Activated T-cell treated with anti-CD3 and anti-CD28 coated beads, Interleukin-2, amount 50 U/mL, for 48 hours (primary cell): ENCODE data around the gene CRYGB.

Experiments
- DNase-seq, 2 experiments: peaks; one replicate each; pipeline ENCODE4 v3.0.0-alpha.2; 2020

CRYGB gene

GRCh38 chr2:208146006-208146405, at the start of gene CRYGB:
Gene CRYGB (minus strand): TSS chr2:208146158. CDS start chr2:208146120, 38 bp downstream.
- no peak for DNase-seq

- no peak for DNase-seq
Observed at GRCh38 chr2:208195531-208195930, 49.6 kb upstream of the CRYGB start.

GRCh38 chr2:208192611-208193236, 46.8 kb upstream of the CRYGB start:
- DNase-seq = no peak

GRCh38 chr2:208189810-208190503, 44.0 kb upstream of the CRYGB start, which contains the start of gene C2orf80:
Gene C2orf80 (minus strand): TSS chr2:208190030. CDS start chr2:208186986, 3,044 bp downstream.
- DNase-seq = no peak

GRCh38 chr2:208189069-208189809, 43.3 kb upstream of the CRYGB start:
- DNase-seq = no peak

GRCh38 chr2:208186893-208187292, 40.9 kb upstream of the CRYGB start:
- no peak for DNase-seq

- no peak for DNase-seq
Observed at GRCh38 chr2:208186465-208186864, 40.5 kb upstream of the CRYGB start.

- no peak for DNase-seq
Observed at GRCh38 chr2:208183972-208184705, 38.2 kb upstream of the CRYGB start.

- DNase-seq = no peak
Observed at GRCh38 chr2:208183526-208183925, 37.6 kb upstream of the CRYGB start.

- no peak for DNase-seq
Observed at GRCh38 chr2:208182835-208183234, 36.9 kb upstream of the CRYGB start.

- no peak for DNase-seq
Observed at GRCh38 chr2:208179028-208179609, 33.2 kb upstream of the CRYGB start.

- DNase-seq = no peak
Observed at GRCh38 chr2:208175840-208176153, 29.8 kb upstream of the CRYGB start.

- peak; percentile 59 to 73 for DNase-seq
Observed at GRCh38 chr2:208175069-208175839, 29.3 kb upstream of the CRYGB start.

- DNase-seq = no peak
Observed at GRCh38 chr2:208174144-208174543, 28.2 kb upstream of the CRYGB start.

- DNase-seq = no peak
Observed at GRCh38 chr2:208172125-208172524, 26.2 kb upstream of the CRYGB start.

- no peak for DNase-seq
Observed at GRCh38 chr2:208164951-208165755, 19.2 kb upstream of the CRYGB start.

GRCh38 chr2:208163489-208163888, 17.5 kb upstream of the CRYGB start, which contains the start of gene CRYGA:
Gene CRYGA (minus strand): TSS chr2:208163589. CDS start chr2:208163556, 33 bp downstream.
- DNase-seq = no peak

- no peak for DNase-seq
Observed at GRCh38 chr2:208156439-208156838, 10.5 kb upstream of the CRYGB start.

GRCh38 chr2:208153156-208153555, 7.2 kb upstream of the CRYGB start:
- no peak for DNase-seq

GRCh38 chr2:208150956-208151355, 5.0 kb upstream of the CRYGB start:
- no peak for DNase-seq

- DNase-seq = no peak
Observed at GRCh38 chr2:208150094-208150493, 4.1 kb upstream of the CRYGB start.
